GM19452 (cell line): ENCODE measurements around the gene SYVN1.

Experiments
- ATAC-seq: cut with Tn5 transposase; IDR thresholded peaks from one replicate; pipeline ENCODE4 v1.9.1; 2021; ENCODE audit not compliant: unreplicated experiment

The SYVN1 gene

GRCh38 chr11:65087827-65088226 is 46.5 kb downstream of the SYVN1 start:
- ATAC-seq, result no peak

- ATAC-seq, result no peak
Measured at GRCh38 chr11:65087216-65087615, 47.1 kb downstream of the SYVN1 start.

DNA sequence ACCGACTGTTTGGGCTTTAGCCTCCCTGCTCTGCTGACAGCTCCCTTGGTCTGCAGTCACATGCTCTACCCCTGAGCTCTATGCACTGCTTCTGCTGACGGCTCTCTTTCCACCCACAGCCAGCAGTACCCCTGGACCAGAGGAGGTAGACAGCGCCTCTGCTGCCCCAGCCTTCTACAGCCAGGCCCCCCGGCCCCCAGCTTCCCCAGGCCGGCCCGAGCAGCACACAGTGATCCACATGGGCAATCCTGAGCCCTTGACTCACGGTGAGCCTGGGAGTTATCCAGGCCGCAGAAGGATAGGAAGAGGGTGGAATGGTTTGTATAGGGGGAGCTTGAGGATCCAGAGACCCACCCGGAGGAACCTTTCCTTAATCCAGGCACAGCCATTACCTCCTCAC is 47.5 kb downstream of the SYVN1 start:
- no peak for ATAC-seq

DNA sequence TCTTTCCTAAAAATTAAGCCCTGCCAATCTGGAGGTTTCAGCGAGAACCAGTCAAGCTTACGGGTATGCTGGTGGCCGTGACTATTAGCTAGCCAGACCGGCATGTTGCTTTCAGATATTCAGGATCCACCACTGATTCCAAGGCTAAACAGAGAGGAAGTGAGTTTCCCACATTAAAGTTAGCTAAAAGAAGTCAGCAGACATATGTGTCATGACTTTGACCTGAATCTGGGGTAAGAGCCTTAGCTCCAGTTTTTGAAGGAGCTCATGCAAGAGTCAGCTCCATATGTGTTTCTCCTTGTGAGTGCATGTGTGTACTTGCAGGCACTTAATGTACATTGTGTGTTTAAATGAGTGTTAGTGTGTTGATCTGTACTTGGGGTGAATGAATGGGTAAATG is 48.9 kb downstream of the SYVN1 start:
- no peak for ATAC-seq

DNA sequence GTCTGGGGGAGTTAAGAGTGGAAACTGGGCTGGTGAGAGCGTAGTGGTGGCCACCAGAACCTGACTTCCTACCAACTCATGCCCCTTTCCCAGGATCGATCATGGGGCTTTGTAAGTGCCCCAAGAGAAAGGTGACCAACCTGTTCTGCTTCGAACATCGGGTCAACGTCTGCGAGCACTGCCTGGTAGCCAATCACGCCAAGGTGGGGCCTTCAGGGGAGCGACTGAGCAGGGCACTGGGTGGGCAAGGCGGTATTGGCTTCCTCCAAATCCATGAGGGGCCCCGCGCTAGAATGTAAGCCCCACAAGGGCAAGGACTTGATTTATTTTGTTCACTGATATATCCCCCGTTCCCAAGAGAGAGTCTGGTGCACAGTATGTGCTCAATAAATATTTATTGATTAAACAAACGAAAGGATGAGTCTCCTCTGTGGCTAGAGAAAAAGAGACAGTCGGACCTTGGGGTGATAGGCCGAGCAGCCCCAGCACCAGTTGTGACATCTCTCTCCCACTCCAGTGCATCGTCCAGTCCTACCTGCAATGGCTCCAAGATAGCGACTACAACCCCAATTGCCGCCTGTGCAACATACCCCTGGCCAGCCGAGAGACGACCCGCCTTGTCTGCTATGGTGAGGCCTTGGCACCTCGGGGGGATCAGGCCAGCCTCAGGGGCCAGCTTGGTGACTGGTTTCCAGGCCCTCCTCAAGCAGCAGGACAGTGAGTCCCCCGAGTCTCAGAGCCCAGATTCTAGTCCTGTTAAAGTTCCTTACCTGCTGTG is 49.5 kb downstream of the SYVN1 start:
- ATAC-seq, result no peak

DNA sequence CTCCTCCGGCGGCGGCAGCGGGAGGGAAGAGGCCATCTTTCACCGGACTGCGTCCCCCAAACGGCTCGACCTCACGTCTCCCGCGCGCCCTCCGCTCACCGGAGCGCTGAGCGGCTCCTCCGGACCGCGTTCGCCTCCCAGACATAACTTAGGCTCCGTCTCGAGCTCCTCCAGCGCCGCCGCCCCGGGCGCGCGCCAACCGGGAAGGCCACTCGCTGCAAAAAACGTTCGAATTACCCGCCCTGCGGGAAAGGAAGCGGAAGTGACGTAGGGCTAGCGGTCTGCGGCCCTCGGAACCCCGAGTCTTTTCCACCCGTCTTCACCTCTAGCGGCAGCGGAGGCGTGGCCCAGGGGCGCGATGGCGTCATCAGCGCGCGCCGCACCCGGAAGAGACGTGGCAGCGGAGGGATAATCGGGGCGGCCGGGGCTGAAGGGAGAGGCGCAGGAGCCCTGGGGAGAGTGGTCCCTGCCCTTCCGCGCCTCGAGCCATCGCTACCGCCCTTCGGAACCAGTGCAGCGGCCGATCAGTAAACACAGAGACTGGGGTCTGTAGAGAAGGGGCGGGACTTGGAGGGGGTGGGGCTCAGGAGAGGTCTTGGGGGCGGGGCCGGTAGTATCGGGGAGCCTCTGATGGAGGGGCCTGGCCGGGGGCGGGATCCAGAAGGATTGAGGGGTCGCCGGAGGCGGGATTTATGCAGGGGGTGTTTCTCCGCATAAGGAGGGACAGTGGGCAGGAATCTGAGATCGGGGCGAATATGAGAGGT is 50.3 kb downstream of the SYVN1 start, which contains the start of the genes CDCA5 and ZFPL1:
TSS of gene CDCA5 (minus strand) at position 207 of the 764 bp plus-strand sequence. CDS start at position 145, 62 bp downstream.
TSS of gene ZFPL1 (plus strand) at position 389 of the 764 bp plus-strand sequence. CDS start 477 bp downstream, outside the sequence.
- peak; percentile 79 for ATAC-seq

DNA sequence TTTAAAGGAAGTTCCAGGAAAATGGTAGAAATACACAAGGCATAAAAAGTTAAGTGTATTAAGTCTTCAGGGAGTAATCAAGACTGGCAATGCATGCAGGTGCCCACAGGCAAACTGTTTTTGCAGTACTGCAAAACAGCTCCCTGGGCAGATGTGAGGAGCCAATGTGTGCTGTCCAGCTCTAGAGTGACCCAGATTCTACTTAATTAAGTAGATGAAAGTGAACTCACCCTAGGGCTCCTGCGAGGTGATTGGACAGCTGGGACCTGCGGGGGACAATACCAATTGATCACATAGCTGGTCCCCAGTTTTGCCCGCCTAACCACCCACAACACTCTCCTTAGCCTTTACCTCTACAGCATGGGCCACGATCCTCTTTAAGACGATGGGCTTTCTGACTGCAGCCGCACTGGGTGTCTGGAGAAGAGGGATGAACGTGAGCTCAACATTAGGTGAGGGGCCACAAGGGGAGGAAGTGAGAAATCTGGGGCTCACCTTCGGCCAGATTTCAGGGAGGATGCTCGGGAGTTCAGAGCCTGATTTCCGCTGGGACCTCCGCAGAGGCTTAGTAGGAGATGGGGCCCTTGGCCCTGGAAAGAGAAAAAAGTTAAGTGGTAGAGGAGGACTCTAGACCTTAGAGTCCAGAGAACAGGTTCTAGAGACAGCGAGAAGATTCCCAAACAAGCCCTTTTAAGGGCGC is 51.0 kb downstream of the SYVN1 start:
- no peak for ATAC-seq

DNA sequence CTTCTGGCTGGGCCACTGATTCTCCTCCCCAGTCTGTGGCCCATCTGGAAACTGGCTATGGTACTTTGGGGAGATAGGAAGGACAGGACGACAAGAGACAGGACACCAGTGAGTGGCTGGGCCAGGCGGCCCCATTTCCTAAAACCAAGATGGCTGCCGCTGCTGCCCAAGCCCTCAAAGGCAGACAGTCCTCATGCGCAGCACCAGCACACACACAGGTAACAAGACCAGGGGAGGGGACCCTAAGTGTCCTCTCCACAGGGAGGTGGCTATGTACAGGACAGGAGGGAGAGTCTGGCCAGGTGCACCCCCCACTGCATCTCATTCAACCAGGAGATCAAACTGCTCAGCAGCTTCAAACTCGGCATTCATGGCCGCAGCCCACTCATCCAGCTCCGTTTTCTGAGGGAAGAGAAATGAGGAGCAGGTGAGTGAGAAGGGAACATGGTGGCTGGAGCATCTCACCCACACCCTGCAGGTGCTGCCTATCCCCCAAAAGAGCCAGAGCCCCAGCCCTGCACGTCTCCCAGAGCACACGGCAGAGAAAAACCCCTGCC is 55.5 kb downstream of the SYVN1 start:
- ATAC-seq, result no peak

- no peak for ATAC-seq
Measured at GRCh38 chr11:65078151-65078550, 56.2 kb downstream of the SYVN1 start.

DNA sequence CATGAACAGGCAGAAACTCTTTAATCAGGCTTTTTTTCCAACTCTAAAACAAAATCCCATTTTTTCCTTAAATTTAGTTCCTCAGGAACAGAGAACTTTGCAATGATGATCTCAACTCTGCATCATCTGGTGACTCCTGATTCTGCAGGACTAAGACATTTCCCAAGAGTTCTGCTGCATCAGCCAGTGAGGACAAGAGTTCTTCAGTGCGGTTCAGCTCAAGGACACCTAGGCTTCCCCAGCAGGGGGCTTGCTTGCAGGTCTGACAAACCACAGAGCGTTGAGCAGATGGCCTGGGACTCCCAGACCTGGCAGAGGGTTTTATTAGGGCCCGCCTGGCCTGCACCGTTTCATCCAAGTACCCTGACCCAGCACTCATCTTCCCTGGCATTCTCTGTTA is 56.9 kb downstream of the SYVN1 start:
- no peak for ATAC-seq
